Liver (tissue), 9 donors: ENCODE results near the gene HOXD12. TPM values are rescaled to one million over a fixed set of nuclear protein-coding genes. Genes with fewer than 3 reads are reported as not detected.

Experiments
- DNase-seq: peaks from one replicate; pipeline ENCODE4 v3.0.0-alpha.2; 2017; ENCODE audit warnings: low spot score
- H3K27ac ChIP-seq, 2 donors: one replicate each; pipeline ENCODE4 v1.7.0; 2013; ENCODE audit warnings: inconsistent platforms in 2 of 2, low read length in 2 of 2, control low read depth in 1 of 2, low read depth in 1 of 2, mild to moderate bottlenecking in 1 of 2
- H3K27me3 ChIP-seq, 4 donors: one replicate each; pipeline versions ENCODE4 v1.6.1 to v1.7.0; 2013; ENCODE audit warnings: low read length in 3 of 4, inconsistent platforms in 1 of 4, mild to moderate bottlenecking in 1 of 4, moderate library complexity in 1 of 4; ENCODE audit not compliant: control insufficient read depth in 4 of 4, insufficient read depth in 4 of 4
- H3K36me3 ChIP-seq, 4 donors: one replicate each; pipeline versions ENCODE4 v1.6.1 to v1.7.0; 2013; ENCODE audit warnings: low read length in 3 of 4, mild to moderate bottlenecking in 3 of 4, low read depth in 1 of 4, moderate library complexity in 1 of 4; ENCODE audit not compliant: control insufficient read depth in 4 of 4, insufficient read depth in 3 of 4
- H3K4me1 ChIP-seq, 4 donors: one replicate each; pipeline versions ENCODE4 v1.6.1 to v1.7.0; 2013; ENCODE audit warnings: low read length in 3 of 4, mild to moderate bottlenecking in 3 of 4, moderate library complexity in 1 of 4; ENCODE audit not compliant: control insufficient read depth in 4 of 4, insufficient read depth in 4 of 4
- H3K4me3 ChIP-seq, 3 donors: one replicate each; pipeline versions ENCODE4 v1.6.1 to v1.7.0; 2013; ENCODE audit warnings: low read length in 3 of 3, control low read depth in 1 of 3, low read depth in 1 of 3, mild to moderate bottlenecking in 1 of 3
- H3K9ac ChIP-seq, 2 donors: one replicate each; pipeline ENCODE4 v1.7.0; 2013; ENCODE audit warnings: low read length in 2 of 2, mild to moderate bottlenecking in 2 of 2, moderate library complexity in 2 of 2, control low read depth in 1 of 2, low read depth in 1 of 2
- H3K9me3 ChIP-seq, 4 donors: one replicate each; pipeline versions ENCODE4 v1.6.1 to v1.7.0; 2013; ENCODE audit warnings: low read length in 3 of 4; ENCODE audit not compliant: control insufficient read depth in 4 of 4
- ATF3 ChIP-seq: IDR thresholded peaks from 2 replicates; pipeline ENCODE4 v1.6.1; 2016; ENCODE audit warnings: antibody characterized with exemption
- CTCF ChIP-seq: fragments of 150-350 bp; IDR thresholded peaks from 2 replicates; pipeline ENCODE4 v1.5.1; 2017; ENCODE audit warnings: improper control_type of control experiment, low read depth, low read length; ENCODE audit not compliant: missing input control
- FOXA1 ChIP-seq: IDR thresholded peaks from 2 replicates; pipeline ENCODE4 v1.6.1; 2016; ENCODE audit warnings: antibody characterized with exemption
- HNF4A ChIP-seq, 2 donors: conservative IDR thresholded peaks; 2 replicates each; pipeline ENCODE4 v1.6.1; 2016; ENCODE audit warnings: antibody characterized with exemption in 2 of 2, mild to moderate bottlenecking in 2 of 2
- HNF4G ChIP-seq: IDR thresholded peaks from 2 replicates; pipeline ENCODE4 v1.6.1; 2016; ENCODE audit warnings: antibody characterized with exemption
- JUND ChIP-seq, 2 donors: IDR thresholded peaks; 2 replicates each; pipeline ENCODE4 v1.6.1; 2016; ENCODE audit warnings: antibody characterized with exemption in 2 of 2
- NR2F2 ChIP-seq: IDR thresholded peaks from 2 replicates; pipeline ENCODE4 v1.6.1; 2016; ENCODE audit warnings: antibody characterized with exemption
- RAD21 ChIP-seq, 2 donors: IDR thresholded peaks; 2 replicates each; pipeline ENCODE4 v1.6.1; 2016; ENCODE audit warnings: antibody characterized with exemption in 2 of 2, mild to moderate bottlenecking in 2 of 2
- RXRA ChIP-seq, 2 donors: IDR thresholded peaks; 2 replicates each; pipeline ENCODE4 v1.6.1; 2017 to 2018; ENCODE audit warnings: antibody characterized with exemption in 2 of 2, mild to moderate bottlenecking in 1 of 2
- SP1 ChIP-seq: IDR thresholded peaks from 2 replicates; pipeline ENCODE4 v1.6.1; 2018; ENCODE audit warnings: antibody characterized with exemption, mild to moderate bottlenecking
- TAF1 ChIP-seq: conservative IDR thresholded peaks from 2 replicates; pipeline ENCODE4 v1.6.1; 2016; ENCODE audit warnings: antibody characterized with exemption, mild to moderate bottlenecking
- YY1 ChIP-seq: IDR thresholded peaks from 2 replicates; pipeline ENCODE4 v1.6.1; 2016; ENCODE audit warnings: antibody characterized with exemption, mild to moderate bottlenecking
- ZBTB33 ChIP-seq: IDR thresholded peaks from 2 replicates; pipeline ENCODE4 v1.6.1; 2016; ENCODE audit warnings: antibody characterized with exemption
- WGBS: extraction: QIAGEN DNeasy Blood & Tissue Kit; methylation state at CpG from one replicate; pipeline ENCODE4 v1.1.7; 2013; 5-methylcytosine and 5-hydroxymethylcytosine counted together
- polyA plus RNA-seq, 2 donors: library from polyadenylated mRNA; stranded (reverse) in 1 of 2; unstranded in 1 of 2; fragments of 200-250 nt in 1 of 2; fragments of >200 nt in 1 of 2; fragmentation: Nextera tagmentation in 1 of 2; extraction: Ambion mirVana in 1 of 2; gene quantifications; one replicate each; pipeline versions ENCODE4 v1.2.1 to v1.2.3, GENCODE V29; 2013 to 2015
- total RNA-seq, 2 donors: library from RNA; depleted of rRNA; stranded (reverse); fragments of >200 nt; gene quantifications; one replicate each; pipeline ENCODE4 v1.2.3, GENCODE V29; 2014
- donor health status: healthy.
- donor health status: healthy.
- donor health status: healthy.
- donor health status: healthy.
- donor health status: healthy.

Gene HOXD12
- total and polyA plus RNA-seq, 4 donors: not detected

GRCh38 chr2:176124947-176125771, 25.6 kb downstream of the HOXD12 start:
- Histone ChIP-seq H3K9ac (no peak overlapping the region), H3K4me3 (no peak overlapping the region), H3K27me3 (peaks cover 19 to 42% (median 23%) of the 10 kb centered on the region in 4 donors), H3K36me3 (no peaks in the 10 kb centered on the region), H3K4me1 (peaks cover 4 to 15% (median 11%) of the 10 kb centered on the region in 4 donors), H3K9me3 (peaks cover 0 to 3% (median 0%) of the 10 kb centered on the region in 4 donors), H3K27ac (no peak overlapping the region)
- WGBS: 18% methylated on average over 9 of the region's 9 CpGs
- no peak for DNase-seq
- no peak for TF ChIP-seq HNF4A (conservative IDR thresholded peaks at IDR 0.05)
- no peak for TF ChIP-seq YY1
- no peak for TF ChIP-seq JUND (IDR thresholded peaks at IDR 0.05)
- no peak for TF ChIP-seq RXRA (IDR thresholded peaks at IDR 0.05)
- no peak for TF ChIP-seq SP1
- TF ChIP-seq ATF3: no peak
- TF ChIP-seq RAD21 (IDR thresholded peaks at IDR 0.05): no peak
- TF ChIP-seq NR2F2: no peak
- TF ChIP-seq CTCF: no peak
- no peak for TF ChIP-seq ZBTB33
- TF ChIP-seq TAF1: no peak
- no peak for TF ChIP-seq HNF4G
- TF ChIP-seq FOXA1: no peak

GRCh38 chr2:176125772-176126054, 26.1 kb downstream of the HOXD12 start:
- no peak overlapping the region for H3K27ac ChIP-seq
- H3K27me3 ChIP-seq: peaks cover 15 to 40% (median 25%) of the 10 kb centered on the region in 4 donors
- peaks cover 4 to 18% (median 13%) of the 10 kb centered on the region in 4 donors for H3K4me1 ChIP-seq
- WGBS: 17% methylated on average over 6 of the region's 6 CpGs
- no peak overlapping the region for H3K4me3 ChIP-seq
- no peak for TF ChIP-seq HNF4A (conservative IDR thresholded peaks at IDR 0.05)
- peaks cover 0 to 3% (median 0%) of the 10 kb centered on the region in 4 donors for H3K9me3 ChIP-seq
- no peaks in the 10 kb centered on the region for H3K36me3 ChIP-seq
- H3K9ac ChIP-seq: no peak overlapping the region
- no peak for DNase-seq
